Gastrocnemius medialis (tissue), 4 donors: Measurements from ENCODE around the gene RPS6KA4.

Experiments
- POLR2A ChIP-seq, 2 donors: fragments of 450-650 bp; IDR thresholded peaks; one replicate each; pipeline ENCODE4 v1.6.1; 2017; ENCODE audit warnings: antibody characterized with exemption in 2 of 2, mild to moderate bottlenecking in 2 of 2, moderate library complexity in 2 of 2
- TF ChIP-seq, protein P1 (sequence below), 5 experiments: fragments of 450-650 bp in 3 of 5; fragments of 200-600 bp in 2 of 5; sonication (generic) in 2 of 5; IDR thresholded peaks in 4 of 5; conservative IDR thresholded peaks in 1 of 5; 1 replicate in 4 of 5; 2 replicates in 1 of 5; pipeline ENCODE4 v1.5.1; 2016 to 2019; ENCODE audit warnings: antibody characterized with exemption in 5 of 5, mild to moderate bottlenecking in 3 of 5, moderate library complexity in 3 of 5

DNA sequence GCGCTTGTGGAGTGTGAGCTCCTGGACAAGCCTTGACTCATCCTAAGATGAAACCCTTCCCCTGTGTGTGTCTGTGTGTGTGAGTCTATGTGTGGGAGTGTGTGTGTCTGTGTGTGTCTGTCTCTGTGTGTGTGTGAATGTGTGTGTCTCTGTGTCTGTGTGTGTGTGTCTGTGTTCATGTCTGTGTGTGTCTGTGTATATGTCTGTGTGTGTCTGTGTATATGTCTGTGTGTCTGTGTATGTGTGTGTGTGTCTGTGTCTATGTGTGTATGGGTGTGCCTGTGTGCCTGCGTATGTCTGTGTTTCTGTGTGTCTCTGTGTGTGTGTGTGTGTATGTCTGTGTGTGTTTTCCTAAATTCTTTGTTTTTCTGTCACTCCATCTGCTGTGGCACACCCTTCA lies 48.7 kb downstream of the RPS6KA4 start:
- TF ChIP-seq POLR2A (IDR thresholded peaks at IDR 0.05), result no peak
- TF ChIP-seq, protein P1, sequence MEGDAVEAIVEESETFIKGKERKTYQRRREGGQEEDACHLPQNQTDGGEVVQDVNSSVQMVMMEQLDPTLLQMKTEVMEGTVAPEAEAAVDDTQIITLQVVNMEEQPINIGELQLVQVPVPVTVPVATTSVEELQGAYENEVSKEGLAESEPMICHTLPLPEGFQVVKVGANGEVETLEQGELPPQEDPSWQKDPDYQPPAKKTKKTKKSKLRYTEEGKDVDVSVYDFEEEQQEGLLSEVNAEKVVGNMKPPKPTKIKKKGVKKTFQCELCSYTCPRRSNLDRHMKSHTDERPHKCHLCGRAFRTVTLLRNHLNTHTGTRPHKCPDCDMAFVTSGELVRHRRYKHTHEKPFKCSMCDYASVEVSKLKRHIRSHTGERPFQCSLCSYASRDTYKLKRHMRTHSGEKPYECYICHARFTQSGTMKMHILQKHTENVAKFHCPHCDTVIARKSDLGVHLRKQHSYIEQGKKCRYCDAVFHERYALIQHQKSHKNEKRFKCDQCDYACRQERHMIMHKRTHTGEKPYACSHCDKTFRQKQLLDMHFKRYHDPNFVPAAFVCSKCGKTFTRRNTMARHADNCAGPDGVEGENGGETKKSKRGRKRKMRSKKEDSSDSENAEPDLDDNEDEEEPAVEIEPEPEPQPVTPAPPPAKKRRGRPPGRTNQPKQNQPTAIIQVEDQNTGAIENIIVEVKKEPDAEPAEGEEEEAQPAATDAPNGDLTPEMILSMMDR (IDR thresholded peaks at IDR 0.05 in 4 of 5, conservative IDR thresholded peaks at IDR 0.05 in 1 of 5), result no peak
